BLaER1 (cell line): ENCODE results near the gene GTSE1.

Source experiments
- H3K27ac ChIP-seq: shearing (Covaris generic); formaldehyde crosslinking; 2 replicates; pipeline ENCODE4 v1.8.1; 2022
- H3K27me3 ChIP-seq: shearing (Covaris generic); formaldehyde crosslinking; 2 replicates; pipeline ENCODE4 v1.8.1; 2022
- H3K36me3 ChIP-seq: shearing (Covaris generic); formaldehyde crosslinking; 2 replicates; pipeline ENCODE4 v1.8.1; 2022
- H3K4me1 ChIP-seq: shearing (Covaris generic); formaldehyde crosslinking; 2 replicates; pipeline ENCODE4 v1.8.1; 2022
- H3K4me2 ChIP-seq: shearing (Covaris generic); formaldehyde crosslinking; 2 replicates; pipeline ENCODE4 v1.8.1; 2022
- H3K4me3 ChIP-seq: shearing (Covaris generic); formaldehyde crosslinking; 2 replicates; pipeline ENCODE4 v1.8.1; 2022
- H3K9ac ChIP-seq: shearing (Covaris generic); formaldehyde crosslinking; 2 replicates; pipeline ENCODE4 v1.8.1; 2022
- H3K9me3 ChIP-seq: shearing (Covaris generic); formaldehyde crosslinking; 2 replicates; pipeline ENCODE4 v1.8.1; 2022
- H4K20me1 ChIP-seq: shearing (Covaris generic); formaldehyde crosslinking; 2 replicates; pipeline ENCODE4 v1.8.1; 2022
- Cebpa-rat ChIP-seq: shearing (Covaris generic); IDR thresholded peaks from 2 replicates; pipeline ENCODE4 v1.8.1; 2022

Gene GTSE1

GRCh38 chr22:46373921-46374662 is 77.4 kb downstream of the GTSE1 start:
- Histone ChIP-seq H3K9me3 (peaks cover 22% of the 10 kb centered on the region), H4K20me1 (peaks cover 40% of the 10 kb centered on the region), H3K9ac (no peak overlapping the region), H3K27me3 (no peaks in the 10 kb centered on the region; the same call in 1 of the 2 replicates), H3K4me1 (peaks cover 32% of the 10 kb centered on the region), H3K4me3 (0 out of 2 replicates have a peak overlapping the region, but pooled peaks have one; percentile 15), H3K27ac (0 out of 2 replicates have a peak overlapping the region, but pooled peaks have one; percentile 1), H3K36me3 (peaks cover 11% of the 10 kb centered on the region), H3K4me2 (peak overlapping the region; percentile 81)
- no peak for TF ChIP-seq Cebpa-rat

GRCh38 chr22:46374663-46375474 is 78.2 kb downstream of the GTSE1 start:
- H3K27ac ChIP-seq: no peak overlapping the region
- TF ChIP-seq Cebpa-rat: no peak
- H3K36me3 ChIP-seq: peaks cover 11% of the 10 kb centered on the region
- no peak overlapping the region for H3K9ac ChIP-seq
- H3K9me3 ChIP-seq: peaks cover 22% of the 10 kb centered on the region
- peaks cover 39% of the 10 kb centered on the region for H4K20me1 ChIP-seq
- peak overlapping the region; percentile 81 for H3K4me2 ChIP-seq
- 0 out of 2 replicates have a peak overlapping the region, but pooled peaks have one; percentile 15 for H3K4me3 ChIP-seq
- H3K4me1 ChIP-seq: peaks cover 38% of the 10 kb centered on the region
- peaks cover 6% of the 10 kb centered on the region for H3K27me3 ChIP-seq

GRCh38 chr22:46376111-46376510 is 79.4 kb downstream of the GTSE1 start:
- peaks cover 18% of the 10 kb centered on the region for H3K27me3 ChIP-seq
- H3K4me3 ChIP-seq: no peak overlapping the region
- H3K9me3 ChIP-seq: peaks cover 22% of the 10 kb centered on the region
- peaks cover 49% of the 10 kb centered on the region for H4K20me1 ChIP-seq
- no peak overlapping the region for H3K4me2 ChIP-seq
- H3K36me3 ChIP-seq: peaks cover 11% of the 10 kb centered on the region
- no peak overlapping the region for H3K9ac ChIP-seq
- no peak for TF ChIP-seq Cebpa-rat
- no peak overlapping the region for H3K27ac ChIP-seq
- H3K4me1 ChIP-seq: peaks cover 51% of the 10 kb centered on the region

GRCh38 chr22:46376908-46377524 is 80.3 kb downstream of the GTSE1 start:
- H4K20me1 ChIP-seq: peaks cover 53% of the 10 kb centered on the region
- H3K9me3 ChIP-seq: peaks cover 22% of the 10 kb centered on the region
- no peak overlapping the region for H3K4me3 ChIP-seq
- no peak overlapping the region for H3K4me2 ChIP-seq
- peaks cover 11% of the 10 kb centered on the region for H3K36me3 ChIP-seq
- peaks cover 52% of the 10 kb centered on the region for H3K4me1 ChIP-seq
- TF ChIP-seq Cebpa-rat: no peak
- H3K27me3 ChIP-seq: peaks cover 21% of the 10 kb centered on the region
- no peak overlapping the region for H3K9ac ChIP-seq
- no peak overlapping the region for H3K27ac ChIP-seq

GRCh38 chr22:46377525-46378425 is 81.1 kb downstream of the GTSE1 start:
- Histone ChIP-seq H3K9ac (no peak overlapping the region), H3K9me3 (peaks cover 22% of the 10 kb centered on the region), H3K36me3 (peaks cover 11% of the 10 kb centered on the region), H3K27ac (no peak overlapping the region), H3K4me2 (no peak overlapping the region), H3K4me3 (no peak overlapping the region), H3K27me3 (peaks cover 21% of the 10 kb centered on the region), H4K20me1 (peaks cover 49% of the 10 kb centered on the region), H3K4me1 (peaks cover 48% of the 10 kb centered on the region)
- TF ChIP-seq Cebpa-rat: no peak

- Histone ChIP-seq H4K20me1 (peaks cover 45% of the 10 kb centered on the region), H3K4me2 (no peak overlapping the region), H3K27ac (no peak overlapping the region), H3K9me3 (peaks cover 22% of the 10 kb centered on the region), H3K9ac (no peak overlapping the region), H3K4me1 (peaks cover 40% of the 10 kb centered on the region), H3K27me3 (peaks cover 21% of the 10 kb centered on the region), H3K4me3 (no peak overlapping the region), H3K36me3 (peaks cover 11% of the 10 kb centered on the region)
- no peak for TF ChIP-seq Cebpa-rat
Observed at GRCh38 chr22:46378426-46379065, 81.9 kb downstream of the GTSE1 start.

- 0 out of 2 replicates have a peak, but pooled peaks have one; percentile 26 for TF ChIP-seq Cebpa-rat
- peaks cover 21% of the 10 kb centered on the region for H3K27me3 ChIP-seq
- H3K9ac ChIP-seq: no peak overlapping the region
- peaks cover 33% of the 10 kb centered on the region for H3K4me1 ChIP-seq
- H3K4me3 ChIP-seq: no peak overlapping the region
- peaks cover 37% of the 10 kb centered on the region for H4K20me1 ChIP-seq
- H3K36me3 ChIP-seq: peaks cover 11% of the 10 kb centered on the region
- no peak overlapping the region for H3K27ac ChIP-seq
- peaks cover 22% of the 10 kb centered on the region for H3K9me3 ChIP-seq
- peak overlapping the region; percentile 82 for H3K4me2 ChIP-seq
Observed at GRCh38 chr22:46379066-46379930, 82.6 kb downstream of the GTSE1 start.

GRCh38 chr22:46380069-46380468 is 83.4 kb downstream of the GTSE1 start:
- peaks cover 22% of the 10 kb centered on the region for H3K9me3 ChIP-seq
- H3K4me3 ChIP-seq: no peak overlapping the region
- TF ChIP-seq Cebpa-rat: no peak
- peaks cover 11% of the 10 kb centered on the region for H3K36me3 ChIP-seq
- H4K20me1 ChIP-seq: peaks cover 30% of the 10 kb centered on the region
- no peak overlapping the region for H3K27ac ChIP-seq
- peak overlapping the region; percentile 82 for H3K4me2 ChIP-seq
- peaks cover 25% of the 10 kb centered on the region for H3K4me1 ChIP-seq
- H3K9ac ChIP-seq: no peak overlapping the region
- peaks cover 21% of the 10 kb centered on the region for H3K27me3 ChIP-seq
